DND-41 (cell line): ENCODE data around the gene NUCB2.

ENCODE experiments used
- ATAC-seq: fragments of 200-7000 bp; cut with Tn5 transposase; 3 replicates; pipeline ENCODE4 v1.9.1; 2021; ENCODE audit warnings: low read depth; ENCODE audit not compliant: insufficient read depth
- DNase-seq: peaks from one replicate; pipeline ENCODE4 v3.0.0-alpha.2; 2020
- H2AFZ ChIP-seq: 2 replicates; pipeline ENCODE4 v1.6.0; 2012; ENCODE audit warnings: low read depth, low read length
- H3K27ac ChIP-seq: 2 replicates; pipeline ENCODE4 v1.5.1; 2012; ENCODE audit warnings: low read length, inconsistent platforms
- H3K27me3 ChIP-seq: fragments of 200-600 bp; sonication (generic); 2 replicates; pipeline ENCODE4 v1.6.0; 2012; ENCODE audit warnings: low read length, mild to moderate bottlenecking, inconsistent platforms; ENCODE audit not compliant: insufficient read depth, poor library complexity
- H3K36me3 ChIP-seq: 2 replicates; pipeline ENCODE4 v1.5.1; 2012; ENCODE audit warnings: low read length, inconsistent platforms; ENCODE audit not compliant: insufficient read depth
- H3K4me1 ChIP-seq: 2 replicates; pipeline ENCODE4 v1.5.1; 2012; ENCODE audit warnings: mild to moderate bottlenecking, low read length; ENCODE audit not compliant: insufficient read depth
- H3K4me2 ChIP-seq: 2 replicates; pipeline ENCODE4 v1.6.0; 2012; ENCODE audit warnings: mild to moderate bottlenecking, moderate library complexity, low read length, inconsistent platforms; ENCODE audit not compliant: insufficient read depth
- H3K4me3 ChIP-seq, 2 experiments: fragments of 200-600 bp in 1 of 2; shearing (Covaris generic) in 1 of 2; 2 replicates each; pipeline ENCODE4 v1.5.1; 2012 to 2016; ENCODE audit warnings: inconsistent platforms in 2 of 2, low read length in 2 of 2, mild to moderate bottlenecking in 2 of 2, low read depth in 1 of 2, moderate library complexity in 1 of 2
- H3K79me2 ChIP-seq: 2 replicates; pipeline ENCODE4 v1.6.0; 2012; ENCODE audit warnings: low read length, inconsistent platforms; ENCODE audit not compliant: insufficient read depth
- H3K9ac ChIP-seq: 2 replicates; pipeline ENCODE4 v1.6.0; 2012; ENCODE audit warnings: low read depth, mild to moderate bottlenecking, inconsistent platforms, low read length, moderate library complexity
- H3K9me3 ChIP-seq: 2 replicates; pipeline ENCODE4 v1.5.1; 2012; ENCODE audit warnings: low read length, moderate library complexity, mild to moderate bottlenecking, inconsistent platforms; ENCODE audit not compliant: insufficient read depth, severe bottlenecking
- H4K20me1 ChIP-seq: 2 replicates; pipeline ENCODE4 v1.6.0; 2012; ENCODE audit warnings: low read length; ENCODE audit not compliant: insufficient read depth
- EZH2 ChIP-seq: IDR thresholded peaks from 3 replicates; pipeline ENCODE4 v1.6.1; 2012; ENCODE audit warnings: borderline replicate concordance, low read depth, mild to moderate bottlenecking, moderate library complexity, low read length, inconsistent platforms; ENCODE audit not compliant: severe bottlenecking
- TF ChIP-seq, protein P1 (sequence below): IDR thresholded peaks from 2 replicates; pipeline ENCODE4 v1.5.1; 2012; ENCODE audit warnings: borderline replicate concordance, low read length, moderate library complexity, mild to moderate bottlenecking; ENCODE audit not compliant: poor library complexity, severe bottlenecking; ENCODE audit errors: extremely low read depth

NUCB2 gene

DNA sequence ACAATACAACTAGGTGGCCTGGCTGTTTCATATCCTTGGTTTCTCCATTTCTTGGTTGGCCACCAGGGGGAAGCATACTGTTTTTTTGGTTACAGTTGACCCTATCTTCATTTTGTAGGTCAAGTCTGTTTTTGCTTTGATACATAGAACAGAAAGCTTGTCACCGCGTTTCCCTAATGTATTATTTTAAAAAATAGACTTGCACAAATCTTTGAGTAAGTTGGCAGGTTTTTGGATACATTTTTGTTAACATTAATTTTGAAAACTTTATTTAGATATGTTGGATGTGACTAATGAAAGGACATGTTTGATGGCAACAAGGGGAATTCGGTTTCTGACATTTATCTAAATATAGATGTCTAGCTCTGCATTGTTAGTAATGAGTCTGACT, 78.1 kb downstream of the NUCB2 start:
- Histone ChIP-seq H2AFZ (no peak overlapping the region), H3K36me3 (peaks cover 16% of the 10 kb centered on the region; the same call in 1 of the 2 replicates), H4K20me1 (no peaks in the 10 kb centered on the region), H3K79me2 (no peaks in the 10 kb centered on the region), H3K9ac (no peak overlapping the region), H3K4me1 (peaks cover 42% of the 10 kb centered on the region), H3K4me3 (no peak overlapping the region), H3K4me2 (peak overlapping the region; percentile 89; the same call in 1 of the 2 replicates), H3K27ac (no peak overlapping the region), H3K27me3 (peaks cover 21% of the 10 kb centered on the region), H3K9me3 (no peaks in the 10 kb centered on the region)
- TF ChIP-seq, protein P1, sequence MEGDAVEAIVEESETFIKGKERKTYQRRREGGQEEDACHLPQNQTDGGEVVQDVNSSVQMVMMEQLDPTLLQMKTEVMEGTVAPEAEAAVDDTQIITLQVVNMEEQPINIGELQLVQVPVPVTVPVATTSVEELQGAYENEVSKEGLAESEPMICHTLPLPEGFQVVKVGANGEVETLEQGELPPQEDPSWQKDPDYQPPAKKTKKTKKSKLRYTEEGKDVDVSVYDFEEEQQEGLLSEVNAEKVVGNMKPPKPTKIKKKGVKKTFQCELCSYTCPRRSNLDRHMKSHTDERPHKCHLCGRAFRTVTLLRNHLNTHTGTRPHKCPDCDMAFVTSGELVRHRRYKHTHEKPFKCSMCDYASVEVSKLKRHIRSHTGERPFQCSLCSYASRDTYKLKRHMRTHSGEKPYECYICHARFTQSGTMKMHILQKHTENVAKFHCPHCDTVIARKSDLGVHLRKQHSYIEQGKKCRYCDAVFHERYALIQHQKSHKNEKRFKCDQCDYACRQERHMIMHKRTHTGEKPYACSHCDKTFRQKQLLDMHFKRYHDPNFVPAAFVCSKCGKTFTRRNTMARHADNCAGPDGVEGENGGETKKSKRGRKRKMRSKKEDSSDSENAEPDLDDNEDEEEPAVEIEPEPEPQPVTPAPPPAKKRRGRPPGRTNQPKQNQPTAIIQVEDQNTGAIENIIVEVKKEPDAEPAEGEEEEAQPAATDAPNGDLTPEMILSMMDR, result peak; percentile 78
- TF ChIP-seq EZH2, result no peak
- ATAC-seq, result peak; percentile 42; the same call in 2 of the 3 replicates
- DNase-seq, result peak; percentile 80

DNA sequence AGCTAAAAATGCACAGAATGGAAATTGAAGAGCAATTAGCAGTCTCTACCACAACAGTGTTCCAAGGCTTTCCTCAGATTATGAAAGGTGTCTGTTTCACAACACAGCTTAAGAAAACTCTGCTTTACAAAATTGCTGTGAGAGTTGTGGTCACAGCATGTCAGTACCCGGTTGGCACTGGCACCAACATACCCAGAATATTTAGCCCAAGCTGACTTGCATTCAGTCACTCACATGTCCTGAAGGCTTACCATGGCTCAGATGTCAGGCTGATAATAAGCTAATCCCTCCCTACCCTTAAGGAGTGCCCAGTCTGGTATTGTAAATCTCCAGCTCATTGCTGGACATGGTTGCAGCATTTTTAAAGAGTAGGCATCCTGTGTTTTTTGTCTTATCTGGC, 90.0 kb downstream of the NUCB2 start:
- Histone ChIP-seq H3K27me3 (no peaks in the 10 kb centered on the region), H3K9ac (no peak overlapping the region), H3K9me3 (peaks cover 42% of the 10 kb centered on the region), H4K20me1 (no peaks in the 10 kb centered on the region), H3K27ac (no peak overlapping the region), H3K79me2 (no peaks in the 10 kb centered on the region), H3K36me3 (peaks cover 56% of the 10 kb centered on the region), H3K4me3 (no peak overlapping the region), H3K4me2 (no peak overlapping the region), H2AFZ (no peak overlapping the region), H3K4me1 (no peaks in the 10 kb centered on the region)
- TF ChIP-seq, protein P1, result no peak
- no peak for TF ChIP-seq EZH2
- DNase-seq (no peak), ATAC-seq (no peak)

DNA sequence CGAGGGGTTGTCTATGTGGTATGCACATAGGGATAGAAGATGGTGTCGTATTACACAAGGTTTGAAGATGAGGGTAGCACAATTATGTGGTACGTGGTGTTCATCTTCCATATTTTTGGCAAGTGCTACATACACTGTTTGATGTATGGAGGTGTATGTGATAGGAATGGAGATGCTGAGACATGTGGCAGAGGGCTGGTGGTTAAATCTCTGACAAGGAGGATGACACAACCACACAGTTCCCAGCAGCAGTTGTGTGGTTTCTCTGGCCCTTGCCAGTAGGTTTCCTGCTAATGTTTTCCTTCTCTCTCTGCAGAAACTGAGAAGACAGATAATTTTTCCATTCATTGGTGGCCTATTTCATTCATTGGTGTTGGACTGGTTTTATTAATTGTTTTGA, 92.0 kb downstream of the NUCB2 start:
- no peaks in the 10 kb centered on the region for H3K4me1 ChIP-seq
- no peak overlapping the region for H3K4me2 ChIP-seq
- H3K27ac ChIP-seq, result no peak overlapping the region
- ATAC-seq, result peak; percentile 58
- no peaks in the 10 kb centered on the region for H4K20me1 ChIP-seq
- DNase-seq, result no peak
- H3K27me3 ChIP-seq, result no peaks in the 10 kb centered on the region
- peaks cover 76% of the 10 kb centered on the region for H3K36me3 ChIP-seq
- H3K79me2 ChIP-seq, result no peaks in the 10 kb centered on the region
- no peak overlapping the region for H3K4me3 ChIP-seq
- H3K9me3 ChIP-seq, result peaks cover 62% of the 10 kb centered on the region
- no peak overlapping the region for H2AFZ ChIP-seq
- TF ChIP-seq, protein P1, result no peak
- no peak for TF ChIP-seq EZH2
- no peak overlapping the region for H3K9ac ChIP-seq

DNA sequence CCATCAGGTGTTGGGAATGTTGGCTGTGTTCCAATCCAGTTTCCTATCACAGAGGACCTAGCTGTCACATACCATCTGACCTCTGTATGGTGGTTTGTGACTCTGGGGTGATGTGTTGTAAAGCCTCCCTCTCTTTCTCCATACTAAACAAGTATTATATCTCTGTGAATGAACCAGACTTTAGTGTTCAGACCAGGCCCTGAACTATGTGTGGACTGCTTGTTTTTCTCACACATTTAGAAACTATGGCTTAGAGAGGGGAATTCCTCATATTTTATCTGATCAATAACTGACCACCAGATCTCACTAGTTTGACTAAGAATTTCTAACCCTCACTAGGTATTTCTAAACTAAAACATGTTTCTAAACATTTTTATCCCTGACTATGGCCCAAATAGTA, 92.6 kb downstream of the NUCB2 start:
- Histone ChIP-seq H3K4me2 (no peak overlapping the region), H3K9me3 (peaks cover 68% of the 10 kb centered on the region), H3K4me3 (no peak overlapping the region), H4K20me1 (no peaks in the 10 kb centered on the region), H3K36me3 (peaks cover 82% of the 10 kb centered on the region), H3K4me1 (no peaks in the 10 kb centered on the region), H2AFZ (no peak overlapping the region), H3K27ac (no peak overlapping the region), H3K27me3 (no peaks in the 10 kb centered on the region), H3K9ac (no peak overlapping the region), H3K79me2 (no peaks in the 10 kb centered on the region)
- no peak for TF ChIP-seq EZH2
- TF ChIP-seq, protein P1, result no peak
- ATAC-seq, result no peak
- no peak for DNase-seq
